ENCODE data around the gene FAHD1.
"Not testable (repeated sequence)": the region's sequence is repeated elsewhere in the genome, so short reads cannot be mapped to it uniquely, and the experiment has no call there.

FAHD1 gene

GRCh38 chr16:1857433-1858097 lies 30.6 kb downstream of the FAHD1 start:
- no peak for DNase-seq

GRCh38 chr16:1858189-1858865 lies 31.3 kb downstream of the FAHD1 start:
- no peak for DNase-seq

DNA sequence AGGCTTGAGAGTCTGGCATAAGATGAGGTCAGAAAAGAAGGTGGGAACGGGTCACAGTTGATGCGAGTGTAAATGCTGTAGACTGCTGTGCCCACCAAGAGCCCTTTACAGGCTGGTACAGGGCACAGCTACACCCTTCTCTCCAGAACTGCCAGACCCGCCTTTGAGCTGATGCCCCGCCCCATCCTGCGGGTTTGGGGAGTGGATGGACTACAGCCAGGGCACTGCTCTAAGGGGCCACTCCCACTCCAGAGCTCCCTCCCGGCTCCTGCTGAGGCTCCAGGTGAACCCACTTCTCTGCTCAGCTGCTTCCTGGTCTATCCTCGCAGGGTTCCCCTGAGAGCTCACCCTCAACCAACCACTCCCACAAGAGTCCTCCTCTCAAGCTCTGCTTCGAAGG lies 32.6 kb downstream of the FAHD1 start:
- no peak for DNase-seq

- DNase-seq = no peak
Observed at GRCh38 chr16:1861730-1862129, 34.7 kb downstream of the FAHD1 start.

GRCh38 chr16:1862394-1862793 lies 35.4 kb downstream of the FAHD1 start:
- no peak for DNase-seq

- peak; percentile 25 to 33 for DNase-seq
Observed at GRCh38 chr16:1863681-1864460, 36.9 kb downstream of the FAHD1 start.

DNA sequence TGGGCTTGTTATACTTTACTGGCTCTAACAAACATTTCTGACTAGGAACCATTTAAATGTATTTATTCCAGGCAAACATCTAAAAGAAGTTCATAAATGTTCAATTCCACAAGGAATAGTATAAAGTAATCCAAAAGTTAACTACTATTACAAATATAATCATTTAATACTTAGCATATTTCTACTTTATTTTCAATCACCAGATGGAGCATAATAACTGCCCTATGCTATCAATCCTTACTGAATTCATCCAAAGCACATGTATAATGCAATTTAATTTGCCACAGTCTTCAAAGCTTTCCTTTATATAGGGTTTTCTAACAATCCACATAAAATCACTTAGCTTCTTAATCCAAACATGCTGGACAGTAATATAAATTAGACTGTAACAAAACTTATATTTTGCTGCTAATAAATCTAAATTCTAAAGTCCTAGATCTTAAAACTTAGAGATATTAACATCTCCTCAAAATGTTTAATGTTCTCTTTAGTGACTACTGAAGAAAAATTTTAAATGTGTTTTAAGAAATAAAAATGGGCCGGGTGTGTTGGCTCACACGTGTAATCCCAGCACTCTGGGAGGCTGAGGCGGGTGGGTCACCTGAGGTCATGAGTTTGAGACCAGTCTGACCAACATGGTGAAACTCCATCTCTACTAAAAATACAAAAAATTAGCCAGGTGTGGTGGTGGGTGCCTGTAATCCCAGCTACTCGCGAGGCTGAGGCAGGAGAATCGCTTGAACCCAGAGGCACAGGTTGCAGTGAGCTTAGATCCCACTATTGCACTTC lies 39.1 kb downstream of the FAHD1 start:
- no peak for DNase-seq

- no peak for DNase-seq
Observed at GRCh38 chr16:1870365-1871082, 43.5 kb downstream of the FAHD1 start.

DNA sequence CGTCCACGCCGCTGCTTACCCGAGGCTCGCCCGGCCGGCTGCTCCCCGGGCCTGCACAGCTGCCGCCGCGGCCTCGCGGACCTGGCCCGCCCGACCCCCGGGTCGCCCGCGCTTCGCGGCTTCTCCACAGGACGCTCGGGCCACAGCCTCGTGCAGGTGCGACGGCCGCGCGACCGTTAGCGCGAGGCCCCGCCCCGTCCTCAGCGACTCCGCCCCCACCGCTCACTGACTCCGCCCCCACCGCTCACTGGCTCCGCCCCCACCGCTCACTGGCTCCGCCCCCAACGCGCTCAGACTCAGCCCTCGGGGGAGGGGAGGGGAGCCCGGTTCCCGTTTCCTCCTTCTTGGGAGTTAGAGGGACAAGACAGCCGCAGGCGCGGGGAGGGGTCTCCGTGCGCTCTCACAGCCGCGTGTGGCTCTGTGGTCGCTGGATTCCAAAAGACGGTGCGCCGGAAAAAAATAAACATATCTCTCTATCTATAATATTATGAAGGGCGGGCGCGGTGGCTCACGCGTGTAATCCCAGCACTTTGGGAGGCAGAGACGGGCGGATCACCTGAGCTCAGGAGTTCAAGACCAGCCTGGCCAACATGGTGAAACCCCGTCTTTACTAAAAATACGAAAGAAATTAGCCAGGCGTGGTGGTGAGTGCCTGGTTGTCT lies 45.1 kb downstream of the FAHD1 start, which contains the start of gene MEIOB:
Gene MEIOB (minus strand): TSS at position 191 of the 662 bp plus-strand sequence. CDS start 3,989 bp downstream, outside the sequence.
- DNase-seq = peak; percentile 69 to 71

- DNase-seq = no peak
Observed at GRCh38 chr16:1874854-1875253, 47.8 kb downstream of the FAHD1 start.

- DNase-seq = not testable (repeated sequence)
Observed at GRCh38 chr16:1876066-1876465, 49.1 kb downstream of the FAHD1 start.

GRCh38 chr16:1876468-1876867 lies 49.5 kb downstream of the FAHD1 start:
- peak in 1 of 2 experiments; percentile 28 for DNase-seq

DNA sequence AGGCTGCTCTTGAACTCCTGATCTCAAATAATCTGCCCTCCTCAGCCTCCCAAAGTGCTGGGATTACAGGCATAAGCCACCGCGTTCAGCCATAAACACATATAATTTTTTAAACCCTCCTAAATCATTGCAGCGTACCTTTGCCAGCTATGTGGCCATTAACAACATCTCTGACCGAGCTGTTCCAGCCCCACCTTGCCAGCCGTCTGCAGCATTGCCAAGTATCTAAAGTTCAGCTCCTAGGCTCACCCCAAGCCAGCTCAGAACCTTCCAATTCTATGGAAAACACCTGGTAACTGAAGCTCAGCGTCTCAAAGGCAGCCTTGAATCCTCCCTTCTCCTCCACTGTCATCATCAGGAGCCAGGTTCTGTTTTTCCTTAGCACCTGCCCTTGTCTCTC lies 50.1 kb downstream of the FAHD1 start:
- no peak for DNase-seq

GRCh38 chr16:1877804-1878203 lies 50.8 kb downstream of the FAHD1 start:
- no peak for DNase-seq

DNA sequence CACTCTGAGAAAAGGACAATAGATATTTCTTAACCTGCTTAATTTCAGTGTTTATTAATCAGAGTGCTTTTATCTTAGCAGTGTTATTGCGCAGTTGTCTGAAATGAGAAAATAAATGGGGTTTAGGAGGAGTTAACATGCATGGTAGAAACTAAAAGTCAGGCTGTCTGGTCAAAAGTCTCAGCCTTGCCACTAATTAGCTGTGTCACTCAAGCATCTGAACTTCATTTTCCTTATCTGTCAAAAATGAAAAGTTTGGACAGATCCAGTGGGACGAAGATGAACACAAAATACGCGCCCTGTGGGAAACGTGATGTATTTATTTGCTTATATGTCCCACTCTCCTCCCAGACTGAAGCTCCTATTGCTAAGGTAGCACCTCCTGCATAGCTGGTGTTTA lies 51.2 kb downstream of the FAHD1 start:
- no peak for DNase-seq
